GM18507 (cell line): ENCODE data around the gene SND1.

Source experiments
- DNase-seq: peaks from one replicate; pipeline ENCODE4 v3.0.0; 2011; ENCODE audit warnings: low read depth; ENCODE audit not compliant: insufficient read length; ENCODE audit errors: extremely low spot score
- FAIRE-seq: peaks from 2 replicates; lab custom pipeline; 2011; peaks lifted over from hg19 to GRCh38; lab: Jason Lieb, UNC

SND1 gene

DNA sequence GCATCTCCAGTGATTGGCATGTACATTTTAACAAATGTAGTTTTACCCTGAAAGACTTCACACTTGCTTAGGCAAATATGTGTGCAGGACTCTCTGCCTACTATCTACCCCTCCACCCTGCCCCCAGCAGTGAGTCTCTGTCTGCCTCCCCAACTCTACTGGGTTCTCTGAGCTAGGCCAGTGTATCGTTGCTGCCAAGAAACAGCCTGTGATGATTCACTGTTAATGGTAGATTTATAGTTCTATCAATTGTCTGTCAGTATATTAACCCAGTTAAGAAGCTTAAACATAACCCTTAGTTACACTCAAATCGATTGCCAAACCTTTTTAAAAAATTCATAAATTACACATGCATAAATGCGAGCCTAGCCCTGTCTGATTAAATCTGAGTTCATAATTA, 137.0 kb downstream of the SND1 start:
- no peak for FAIRE-seq
- DNase-seq = no peak

DNA sequence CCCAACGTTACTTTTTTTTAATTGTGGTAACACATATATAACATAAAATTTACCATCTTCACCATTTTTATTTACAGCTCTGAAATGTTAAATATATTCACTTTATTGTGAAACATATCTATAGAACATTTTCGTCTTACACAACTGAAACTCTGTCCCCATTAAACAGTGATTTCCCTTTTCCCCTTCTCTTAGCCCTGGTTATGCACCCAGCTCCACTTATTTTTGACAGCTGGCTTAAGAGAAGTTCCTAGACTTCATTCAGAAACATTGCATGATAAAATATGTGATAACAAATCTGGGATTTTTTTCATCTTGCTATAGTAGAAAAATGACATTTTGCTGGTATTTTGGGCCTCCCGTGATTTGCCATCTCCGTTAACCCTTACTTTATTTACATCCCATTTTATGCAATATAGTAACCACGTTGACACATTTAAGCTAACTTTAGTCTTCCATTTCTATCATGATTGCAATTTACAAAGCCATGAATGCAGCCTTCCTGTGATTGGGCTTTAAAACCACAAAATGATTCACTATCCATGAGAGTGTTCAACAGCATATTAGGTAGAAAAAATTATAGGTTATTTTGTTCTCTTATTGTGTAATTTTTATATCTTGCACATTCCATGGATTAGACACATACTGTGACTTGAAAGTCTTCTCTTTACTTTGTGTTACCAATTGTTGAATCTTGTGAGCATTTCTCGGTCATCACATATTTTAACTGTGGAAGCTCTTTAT, 139.6 kb downstream of the SND1 start:
- DNase-seq (no peak), FAIRE-seq (no peak)

DNA sequence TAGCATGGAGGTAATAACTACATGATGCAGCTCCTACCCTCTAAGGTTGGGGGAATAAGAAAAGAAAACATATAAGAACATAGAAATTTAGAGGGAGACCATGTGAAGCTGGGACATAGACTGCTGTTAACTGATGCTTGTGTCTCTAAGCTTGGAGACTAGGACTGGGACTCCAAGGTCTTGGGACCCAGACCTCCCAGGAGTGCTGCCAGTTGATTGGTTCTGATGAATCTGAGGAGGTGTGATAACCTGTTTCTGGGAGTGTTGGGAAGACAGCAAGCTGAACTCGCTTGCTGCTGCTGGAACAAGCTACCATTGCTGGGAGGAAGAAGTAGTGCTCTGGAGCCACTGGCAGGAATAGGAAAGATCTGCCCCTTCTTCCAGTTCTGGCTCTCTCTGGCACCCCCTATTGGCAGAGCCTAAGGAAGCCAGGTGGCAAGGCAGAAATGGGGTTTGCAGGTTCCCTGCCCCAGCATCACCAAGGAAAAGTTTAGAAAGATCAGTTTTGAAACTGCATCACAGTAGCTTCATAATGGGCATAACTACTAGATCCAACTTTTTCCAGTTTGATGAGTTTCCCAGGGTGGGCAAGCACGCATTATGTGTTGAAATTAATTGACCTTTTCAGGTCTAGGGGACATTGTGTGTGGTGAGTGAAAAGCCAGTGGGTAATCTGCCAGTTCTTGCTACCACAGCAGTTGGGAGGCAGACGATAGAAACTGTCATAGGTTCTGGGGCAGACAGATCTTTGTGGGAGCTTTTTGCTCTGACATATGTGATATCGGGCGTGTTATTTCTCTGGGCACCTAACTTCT, 140.7 kb downstream of the SND1 start:
- DNase-seq (no peak), FAIRE-seq (peak; percentile 70)

DNA sequence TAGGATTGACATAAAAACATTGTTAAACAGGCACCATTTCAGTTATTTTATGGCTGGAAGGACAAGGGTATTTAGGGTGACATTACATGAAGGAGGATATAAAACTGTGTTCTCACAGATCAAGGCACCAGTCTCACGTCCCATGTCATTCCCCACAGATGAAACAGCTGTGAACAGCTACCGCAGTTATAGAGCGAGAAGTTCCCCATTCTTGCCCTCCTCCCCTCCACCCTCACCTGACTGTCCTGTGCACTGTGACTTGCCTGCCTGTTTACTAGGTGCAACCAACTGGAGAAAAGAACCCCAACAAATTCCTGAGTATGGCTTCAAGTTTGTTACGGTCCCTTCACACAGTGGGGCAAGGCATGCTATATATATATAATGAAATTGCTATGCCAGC, 141.6 kb downstream of the SND1 start:
- DNase-seq (no peak), FAIRE-seq (no peak)

DNA sequence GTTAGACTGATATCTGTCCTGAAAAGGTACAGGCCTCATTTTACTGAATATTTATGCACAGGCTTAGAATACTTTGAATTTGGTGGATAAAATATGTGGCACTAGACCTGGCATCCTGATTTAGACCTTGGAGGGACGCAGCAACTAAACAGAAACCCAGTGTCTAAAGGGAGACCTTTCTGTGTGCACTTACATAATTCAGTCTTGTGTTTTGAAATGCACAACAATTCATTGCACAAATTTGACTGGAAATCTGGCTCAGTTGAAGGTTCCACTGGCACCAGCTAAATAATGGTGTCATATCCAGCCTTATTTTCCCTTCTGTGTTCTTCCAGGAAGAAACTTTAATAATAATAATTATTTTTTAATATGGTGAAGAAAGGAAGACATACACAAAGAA, 142.1 kb downstream of the SND1 start:
- FAIRE-seq = no peak
- no peak for DNase-seq

DNA sequence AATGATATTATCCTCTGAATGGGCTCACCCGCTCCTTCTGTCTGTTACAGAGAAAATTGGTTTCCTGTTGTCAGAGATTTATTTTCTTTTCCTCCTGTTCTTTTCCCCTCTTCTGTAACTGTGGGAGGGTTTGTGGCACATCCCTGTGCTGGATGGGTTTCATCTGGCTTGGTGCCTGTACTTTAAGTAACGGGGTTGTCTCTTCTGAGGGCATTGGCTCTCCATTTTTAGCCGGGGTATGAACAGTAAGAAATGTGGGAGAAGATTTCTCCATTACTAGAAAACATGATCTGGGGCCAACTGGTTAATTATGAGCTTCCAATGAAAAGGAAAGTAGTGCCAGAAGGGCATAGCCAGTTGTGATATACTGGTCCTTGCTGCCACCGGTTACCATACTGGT, 142.6 kb downstream of the SND1 start:
- FAIRE-seq = no peak
- no peak for DNase-seq

DNA sequence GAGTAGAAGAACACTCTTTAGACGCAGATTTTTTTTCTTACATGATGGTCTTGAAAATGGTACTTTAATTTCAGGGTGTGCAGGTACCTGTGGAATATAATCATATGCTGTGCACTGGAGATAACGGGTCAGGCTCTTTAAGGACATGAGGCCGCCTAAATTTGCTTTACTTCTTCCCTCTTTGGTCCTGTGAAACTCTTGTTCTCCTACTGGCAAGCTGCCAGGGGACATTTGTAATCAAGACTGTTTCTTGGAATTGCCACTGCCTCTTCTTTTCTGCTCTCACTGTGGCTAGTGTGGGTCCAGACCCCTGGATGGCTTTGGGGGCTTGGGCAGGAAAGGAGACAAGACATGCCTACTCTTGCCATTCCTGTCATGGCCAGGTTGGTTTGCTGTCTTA, 146.0 kb downstream of the SND1 start:
- no peak for FAIRE-seq

DNA sequence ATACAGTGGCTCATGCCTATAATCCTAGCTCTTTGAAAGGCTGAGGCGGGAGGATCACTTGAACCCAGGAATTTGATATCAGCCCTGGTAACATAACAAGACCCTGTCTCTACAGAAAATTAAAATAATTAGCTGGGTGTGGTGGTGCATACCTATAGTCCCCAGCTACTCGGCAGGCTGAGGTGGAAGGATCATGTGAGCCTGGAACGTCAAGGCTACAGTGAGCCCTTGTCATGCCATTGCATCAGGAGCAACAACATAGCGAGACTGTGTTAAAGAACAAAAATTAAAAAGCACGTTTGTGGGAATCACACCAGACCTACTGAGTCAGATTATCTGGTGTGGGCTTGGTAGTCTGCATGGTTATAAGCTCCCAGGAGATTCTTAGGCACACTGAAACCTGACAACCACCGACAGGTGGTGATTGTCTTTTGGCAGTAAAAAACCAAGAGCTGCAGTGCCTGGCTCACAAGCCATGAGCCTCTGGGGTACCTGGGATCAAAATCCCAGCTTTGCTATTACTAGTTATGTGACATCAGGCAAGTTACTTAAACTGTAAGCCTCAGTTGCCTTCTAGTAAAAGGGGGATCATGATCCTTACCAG, 146.9 kb downstream of the SND1 start:
- DNase-seq (no peak), FAIRE-seq (no peak)

More for the DNA sequence above, 146.0 kb downstream of the SND1 start:
- no peak for DNase-seq

DNA sequence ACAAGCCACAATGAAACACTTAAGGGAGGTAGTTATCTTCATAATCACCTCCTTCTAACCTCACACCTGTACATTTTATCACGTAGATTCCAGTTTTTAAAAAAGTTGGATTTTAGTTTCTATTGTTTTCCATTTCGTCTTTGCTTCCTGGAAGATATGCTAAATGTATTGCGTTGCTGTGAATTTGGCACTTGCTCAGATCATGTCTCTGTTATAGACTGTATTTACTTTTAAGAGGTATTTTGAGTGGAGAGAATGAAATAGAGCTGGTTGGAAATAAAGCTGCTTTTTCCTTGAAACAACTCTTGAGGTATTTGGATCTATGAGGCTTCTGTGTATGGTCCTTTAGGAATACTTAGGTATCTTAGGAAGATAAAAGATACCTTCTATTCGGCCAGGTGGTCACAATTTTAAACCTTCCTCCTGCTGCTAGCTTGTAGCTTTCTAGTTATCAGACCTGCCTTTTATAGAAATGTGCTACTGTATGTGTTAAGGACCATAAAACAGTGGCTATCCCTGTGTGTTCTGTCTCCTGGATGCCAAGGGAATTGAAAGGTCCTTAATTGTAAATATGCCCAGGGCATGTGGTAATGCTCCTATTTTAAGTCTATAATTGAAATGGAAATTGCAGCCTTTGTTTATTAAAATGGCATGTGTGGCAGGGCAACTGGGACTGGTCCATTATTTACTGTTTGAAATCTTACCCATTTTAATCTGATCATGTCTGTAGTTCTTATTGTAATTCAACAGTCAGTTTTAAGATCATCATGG, 147.7 kb downstream of the SND1 start:
- no peak for DNase-seq
- no peak for FAIRE-seq

DNA sequence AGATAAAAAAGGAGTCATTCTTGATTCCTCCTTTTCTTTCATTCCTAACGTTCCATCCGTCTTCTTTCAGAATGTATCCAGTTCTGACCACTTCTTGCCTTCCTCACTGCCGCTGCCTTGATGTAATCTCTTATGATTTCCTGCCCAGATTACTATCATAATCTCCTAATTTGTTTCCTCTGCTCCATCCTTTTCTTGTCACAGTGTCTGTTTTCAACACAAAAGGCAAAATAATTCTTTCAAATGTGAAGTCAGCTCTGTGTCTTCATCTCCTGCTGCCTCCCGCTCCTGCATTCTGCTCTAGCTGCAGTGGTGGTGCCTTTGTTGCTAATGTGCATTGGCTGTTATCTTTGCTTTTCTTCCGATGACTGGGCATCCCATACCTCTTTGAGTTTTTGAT, 150.9 kb downstream of the SND1 start:
- FAIRE-seq (no peak), DNase-seq (no peak)

DNA sequence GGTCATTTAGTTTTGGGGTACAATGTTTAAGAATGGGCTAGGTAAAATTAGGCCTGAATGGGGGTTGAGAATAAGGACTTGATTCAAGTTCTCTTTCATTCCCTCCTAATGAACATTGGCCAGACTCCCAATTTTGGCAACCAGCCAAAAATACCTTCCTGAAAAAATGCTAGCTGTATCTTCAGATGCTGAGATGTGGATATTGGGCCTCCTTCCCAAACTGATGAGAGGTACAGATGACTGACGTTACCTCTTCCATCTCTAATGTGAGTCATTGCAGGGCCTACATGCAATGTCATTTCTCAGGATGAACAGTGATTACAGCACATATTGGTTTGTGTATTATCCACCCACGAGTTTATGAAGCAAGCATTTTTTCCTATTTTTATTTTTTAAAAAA, 151.6 kb downstream of the SND1 start:
- no peak for FAIRE-seq
- DNase-seq = no peak

DNA sequence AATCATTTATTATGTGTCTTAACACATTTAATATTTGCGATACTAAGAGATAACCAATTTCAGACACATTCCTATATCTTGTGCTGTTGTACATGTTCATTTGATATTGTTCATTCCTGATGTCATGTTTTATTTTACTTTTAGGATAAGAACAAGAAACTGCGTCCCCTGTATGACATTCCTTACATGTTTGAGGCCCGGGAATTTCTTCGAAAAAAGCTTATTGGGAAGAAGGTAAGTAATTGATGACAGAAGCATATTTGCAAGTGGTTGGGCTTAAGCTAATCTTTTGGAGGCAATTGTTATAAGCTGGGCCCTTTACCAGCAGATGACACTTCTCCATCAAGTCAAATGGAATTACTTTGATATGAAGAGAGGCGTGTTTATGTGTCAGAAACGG, 155.3 kb downstream of the SND1 start:
- DNase-seq (no peak), FAIRE-seq (no peak)

DNA sequence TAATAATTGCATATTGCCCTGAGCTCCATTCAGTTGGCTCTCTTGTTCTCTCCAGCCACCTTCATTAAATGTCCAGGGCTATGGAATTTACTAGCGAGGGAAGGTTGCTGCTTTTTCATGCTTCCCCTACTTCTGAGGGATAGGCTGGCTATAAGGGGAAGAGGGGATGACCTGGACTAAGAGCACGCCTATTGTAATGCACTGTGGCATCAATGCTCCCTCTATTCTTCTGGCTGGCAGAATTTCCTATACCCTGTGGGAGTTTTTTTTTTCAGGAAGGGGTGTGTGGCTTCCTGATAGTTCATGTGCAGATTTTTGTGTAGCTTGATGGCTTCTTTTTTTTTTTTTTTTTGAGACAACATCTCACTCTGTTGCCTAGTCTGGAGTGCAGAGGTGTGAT, 155.8 kb downstream of the SND1 start:
- DNase-seq (no peak), FAIRE-seq (no peak)

DNA sequence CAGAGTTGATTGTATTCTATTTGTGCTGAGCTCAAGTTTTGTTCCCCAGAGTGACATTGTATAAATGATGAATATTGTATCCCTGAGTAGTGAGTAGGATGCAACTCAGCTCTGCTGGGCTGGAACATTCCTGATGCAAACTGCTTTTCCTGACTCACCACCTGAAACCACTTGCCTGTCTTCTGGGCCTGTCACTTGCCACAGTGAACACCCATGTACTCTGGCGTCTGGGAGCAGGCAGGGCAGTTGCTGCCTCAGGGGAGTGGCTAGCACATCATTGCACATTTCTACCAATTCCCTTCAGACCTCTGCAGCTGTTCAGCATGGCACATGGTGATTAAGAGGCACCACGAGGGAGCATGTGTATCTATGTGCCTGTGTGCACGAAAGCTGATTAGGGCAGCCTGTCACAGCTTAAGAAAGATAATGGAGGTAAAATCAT, 157.3 kb downstream of the SND1 start:
- no peak for FAIRE-seq
- no peak for DNase-seq

DNA sequence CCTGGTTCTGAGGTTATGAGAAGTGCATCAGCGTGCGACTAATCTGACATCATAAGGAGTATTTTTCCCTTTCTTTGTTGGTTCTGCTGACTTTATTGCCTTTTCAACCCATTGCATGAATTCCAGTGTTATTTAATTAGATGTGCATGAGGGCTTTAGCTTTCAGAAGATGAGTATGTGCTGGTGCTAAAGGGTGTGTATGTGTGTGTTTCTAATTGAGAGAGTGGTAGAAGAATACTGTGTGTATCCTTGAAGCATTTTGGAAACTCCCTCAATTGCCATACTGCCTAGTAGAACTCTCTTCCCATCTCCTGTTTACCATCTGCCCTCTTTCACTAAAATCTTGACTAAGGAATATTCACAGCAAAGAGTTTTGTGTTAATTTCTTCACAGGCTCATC, 158.1 kb downstream of the SND1 start:
- no peak for DNase-seq
- no peak for FAIRE-seq

DNA sequence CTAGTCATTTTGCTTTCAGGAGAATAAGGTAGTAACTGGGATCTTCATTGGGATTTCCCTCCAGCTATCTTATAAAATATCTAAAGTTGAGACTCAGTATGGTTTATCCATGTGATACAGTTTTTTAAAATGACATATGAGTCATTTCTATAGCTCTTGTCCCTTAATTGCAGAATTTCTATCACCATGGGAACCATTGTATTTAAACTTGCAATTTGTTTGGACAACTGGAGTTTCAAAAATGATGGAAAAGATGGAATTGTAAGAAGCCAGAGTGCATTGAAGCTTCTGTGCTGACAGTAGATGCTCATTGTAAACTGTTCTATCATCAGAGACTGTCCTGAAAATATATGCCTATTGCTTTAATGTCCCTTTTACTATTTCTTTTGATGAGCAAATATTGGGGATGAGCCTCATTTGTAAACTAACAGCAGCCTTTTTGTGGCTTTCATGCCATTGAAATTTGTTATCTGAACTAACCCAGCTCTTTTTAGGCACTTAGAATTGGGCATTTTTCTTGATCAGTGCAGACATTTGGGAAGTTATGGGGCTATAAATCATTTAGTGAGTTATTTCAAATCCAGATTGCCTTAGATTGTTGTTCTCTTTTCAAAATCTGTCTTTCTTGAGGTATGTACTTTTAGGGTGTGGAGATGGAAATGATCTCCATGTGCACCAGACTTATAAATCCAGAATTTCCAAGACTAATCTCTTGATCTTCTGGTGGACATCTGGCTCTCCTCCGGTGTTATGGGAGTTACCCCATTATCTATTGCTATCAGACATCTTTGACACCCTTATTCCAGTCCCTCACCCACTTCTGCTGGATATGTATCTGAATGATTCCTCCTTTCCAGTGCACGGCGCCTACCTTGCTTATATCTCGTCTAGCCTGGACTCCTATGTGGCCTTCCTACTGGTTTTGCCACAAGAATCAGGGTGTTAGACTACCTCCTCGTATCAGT, 159.0 kb downstream of the SND1 start:
- DNase-seq = no peak

DNA sequence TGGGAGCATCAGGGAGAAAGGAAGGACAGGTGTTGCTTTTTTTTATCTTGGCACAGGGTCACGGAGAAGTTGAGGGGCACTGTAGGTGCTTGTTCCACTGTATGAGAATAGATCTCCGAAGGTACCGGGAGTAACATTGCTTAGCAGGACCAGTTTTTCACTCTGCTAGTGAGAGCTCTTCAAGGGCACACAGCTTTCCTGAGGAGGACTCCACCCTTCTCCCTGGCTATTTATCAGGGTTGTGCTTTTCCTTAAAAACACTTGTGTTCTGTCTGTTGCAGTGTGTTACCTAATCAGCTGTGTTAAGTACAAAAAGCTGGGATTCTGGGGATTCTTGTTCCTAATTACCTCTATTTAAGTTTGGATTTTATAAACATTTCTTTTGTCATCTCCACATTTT, 160.5 kb downstream of the SND1 start:
- FAIRE-seq = no peak
- DNase-seq = no peak

More for the DNA sequence above, 159.0 kb downstream of the SND1 start:
- FAIRE-seq = no peak

DNA sequence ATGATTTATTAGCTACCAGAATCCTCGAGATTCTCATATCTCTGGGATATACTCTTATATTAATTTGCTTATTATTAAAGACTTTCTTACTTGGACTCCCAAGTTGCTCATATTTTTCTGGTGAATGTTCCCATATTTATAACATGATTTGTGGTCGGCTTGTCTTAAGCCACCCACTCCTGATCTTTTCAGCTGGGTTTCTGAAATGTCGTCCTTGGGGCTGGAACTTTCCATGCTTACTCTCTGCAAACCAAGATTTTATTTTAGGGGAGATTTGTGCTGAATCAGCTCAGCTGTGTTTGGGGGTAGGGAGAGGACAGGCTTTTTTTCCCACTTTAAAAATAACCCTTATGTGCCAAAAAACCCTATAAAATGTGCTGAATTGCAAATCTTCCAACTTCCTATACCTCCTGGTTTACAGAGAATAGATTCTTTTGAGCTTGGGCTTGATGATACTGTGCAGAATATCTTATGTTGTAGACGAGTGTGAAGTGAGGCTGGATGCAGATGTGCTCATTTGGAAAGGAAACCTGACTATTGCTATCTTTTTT, 162.1 kb downstream of the SND1 start:
- no peak for FAIRE-seq

More for the DNA sequence above, 162.1 kb downstream of the SND1 start:
- no peak for DNase-seq
